Fibroblast of mammary gland (primary cell): Measurements from ENCODE around the gene KDF1.

Experiments used
- DNase-seq: peaks from one replicate; pipeline ENCODE4 v3.0.0-alpha.2; 2010; ENCODE audit warnings: low read depth
- H3K4me3 ChIP-seq: 2 replicates; pipeline ENCODE4 v1.5.1; 2011; ENCODE audit warnings: low read depth, mild to moderate bottlenecking, low read length, moderate library complexity; ENCODE audit not compliant: control insufficient read depth
- TF ChIP-seq, protein P1 (sequence below): conservative IDR thresholded peaks from 2 replicates; pipeline ENCODE4 v1.5.1; 2011; ENCODE audit warnings: low read depth, low read length, inconsistent platforms; ENCODE audit not compliant: control insufficient read depth, insufficient read depth

The KDF1 gene

DNA sequence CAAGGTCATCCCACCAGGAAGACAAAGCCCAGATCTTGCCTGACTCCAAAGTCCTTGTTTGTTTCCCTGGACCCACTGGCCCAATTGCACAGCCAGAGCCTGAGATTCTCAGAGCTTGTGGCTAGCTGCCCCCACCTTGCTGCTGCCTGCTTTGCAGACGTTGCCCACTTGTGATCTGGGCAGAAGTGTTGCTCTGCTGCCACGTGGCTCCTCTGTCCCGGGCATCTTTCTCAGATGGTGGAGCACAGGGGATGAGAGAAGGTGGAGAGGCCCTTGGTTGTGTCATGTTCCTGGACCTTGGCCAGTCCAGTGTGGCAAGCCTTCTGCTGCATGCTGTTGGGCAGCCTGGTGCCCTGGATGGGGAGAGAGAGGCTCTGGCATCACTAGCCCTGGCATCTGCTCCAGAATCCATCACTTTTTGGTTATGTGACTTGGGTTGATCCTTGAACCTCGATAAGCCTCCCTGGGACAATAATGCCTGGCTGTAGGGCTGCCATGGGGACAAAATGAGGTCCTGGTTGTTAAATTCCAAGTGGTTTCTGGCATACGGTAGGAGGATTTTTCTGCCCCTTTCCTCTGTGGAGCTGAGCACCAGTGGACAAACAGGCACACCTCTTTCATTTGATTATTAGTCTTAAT, 44.9 kb downstream of the KDF1 start:
- TF ChIP-seq, protein P1, sequence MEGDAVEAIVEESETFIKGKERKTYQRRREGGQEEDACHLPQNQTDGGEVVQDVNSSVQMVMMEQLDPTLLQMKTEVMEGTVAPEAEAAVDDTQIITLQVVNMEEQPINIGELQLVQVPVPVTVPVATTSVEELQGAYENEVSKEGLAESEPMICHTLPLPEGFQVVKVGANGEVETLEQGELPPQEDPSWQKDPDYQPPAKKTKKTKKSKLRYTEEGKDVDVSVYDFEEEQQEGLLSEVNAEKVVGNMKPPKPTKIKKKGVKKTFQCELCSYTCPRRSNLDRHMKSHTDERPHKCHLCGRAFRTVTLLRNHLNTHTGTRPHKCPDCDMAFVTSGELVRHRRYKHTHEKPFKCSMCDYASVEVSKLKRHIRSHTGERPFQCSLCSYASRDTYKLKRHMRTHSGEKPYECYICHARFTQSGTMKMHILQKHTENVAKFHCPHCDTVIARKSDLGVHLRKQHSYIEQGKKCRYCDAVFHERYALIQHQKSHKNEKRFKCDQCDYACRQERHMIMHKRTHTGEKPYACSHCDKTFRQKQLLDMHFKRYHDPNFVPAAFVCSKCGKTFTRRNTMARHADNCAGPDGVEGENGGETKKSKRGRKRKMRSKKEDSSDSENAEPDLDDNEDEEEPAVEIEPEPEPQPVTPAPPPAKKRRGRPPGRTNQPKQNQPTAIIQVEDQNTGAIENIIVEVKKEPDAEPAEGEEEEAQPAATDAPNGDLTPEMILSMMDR: no peak
- DNase-seq: no peak
- H3K4me3 ChIP-seq: no peak overlapping the region

DNA sequence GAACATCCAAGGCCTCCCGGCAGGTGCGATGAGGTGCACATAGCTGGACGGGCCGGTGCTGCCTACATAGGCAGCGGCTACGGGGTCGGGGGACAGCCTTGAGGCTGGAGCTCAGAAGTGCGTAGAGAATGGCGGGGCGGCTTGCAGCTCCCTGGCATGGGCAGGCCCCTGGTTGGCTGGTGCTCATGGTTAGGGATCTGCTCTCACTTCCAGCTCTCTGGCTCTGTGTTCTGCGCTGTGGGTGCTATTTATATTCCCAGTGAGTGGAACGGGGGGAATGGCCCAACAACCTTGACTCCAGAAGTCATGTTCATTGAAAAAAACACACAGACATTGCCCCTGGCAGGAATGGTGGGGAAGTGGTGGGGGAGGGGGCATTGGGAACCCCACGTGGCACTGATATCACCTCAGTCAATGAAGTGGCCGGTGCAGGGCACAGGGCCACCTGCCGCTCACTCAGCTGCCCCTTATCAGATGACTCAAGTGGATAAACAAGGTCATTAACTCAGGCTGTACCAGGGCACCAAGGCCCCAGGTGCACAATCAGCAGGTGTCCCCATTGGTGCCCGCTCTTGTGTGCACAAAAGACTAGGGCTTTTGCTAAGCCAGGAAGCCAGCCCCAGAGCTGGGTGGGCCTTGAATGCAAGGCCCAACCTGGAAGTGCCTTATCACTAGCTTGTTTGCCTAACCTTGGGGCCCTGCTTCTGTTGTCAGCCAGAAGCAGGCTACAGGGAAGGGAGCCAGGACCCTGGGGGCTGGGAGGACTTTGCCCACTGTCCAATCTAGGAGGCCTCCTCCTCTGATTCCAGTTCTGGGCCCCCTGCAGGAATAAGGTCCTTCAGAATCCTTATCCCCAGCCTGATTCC, 46.3 kb downstream of the KDF1 start, which contains the start of gene NR0B2:
NR0B2 (minus strand) TSS at position 222 of the 866 bp plus-strand sequence; CDS start at position 187, 35 bp downstream.
- DNase-seq: no peak

DNA sequence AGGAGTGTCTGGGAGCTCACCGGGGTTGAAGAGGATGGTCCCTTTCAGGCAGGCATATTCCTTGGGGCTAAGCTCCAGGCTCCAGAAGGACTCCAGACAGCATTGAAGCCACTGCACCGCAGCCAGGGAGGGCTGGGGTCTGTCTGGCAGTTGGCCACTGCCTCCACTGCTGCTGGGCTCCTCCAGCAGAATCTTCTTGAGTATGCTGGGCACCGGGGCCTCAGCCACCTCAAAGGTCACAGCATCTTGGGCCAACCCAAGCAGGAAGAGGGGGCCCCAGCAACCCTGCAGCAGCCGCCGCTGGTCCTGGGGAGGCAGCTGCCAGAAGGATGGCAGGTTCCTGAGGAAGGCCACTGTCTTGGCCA, 46.9 kb downstream of the KDF1 start:
- no peak overlapping the region for H3K4me3 ChIP-seq
- TF ChIP-seq, protein P1: no peak
- no peak for DNase-seq

More for the DNA sequence above, 46.3 kb downstream of the KDF1 start, which contains the start of gene NR0B2:
- TF ChIP-seq, protein P1: no peak
- no peak within 1 kb of the TSS for H3K4me3 ChIP-seq

DNA sequence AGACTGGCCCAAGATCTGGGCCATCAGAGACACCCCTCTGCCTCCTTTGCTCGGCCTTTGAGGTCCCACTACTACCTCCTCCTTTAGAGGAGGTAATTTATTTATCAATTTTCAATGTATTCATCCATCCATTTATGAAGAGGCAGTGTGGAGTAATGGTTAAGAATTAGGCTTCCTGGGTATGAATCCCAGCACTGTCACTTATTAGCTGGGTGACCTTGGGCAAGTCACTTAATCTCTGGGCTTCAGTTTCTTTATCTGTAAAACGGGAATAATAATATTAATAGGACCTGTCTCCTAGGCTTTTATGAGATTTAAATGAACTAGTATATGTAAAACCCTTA, 48.1 kb downstream of the KDF1 start:
- no peak overlapping the region for H3K4me3 ChIP-seq
- no peak for DNase-seq
- TF ChIP-seq, protein P1: no peak

GRCh38 chr1:26911399-26912146, 48.7 kb downstream of the KDF1 start:
- TF ChIP-seq, protein P1: no peak
- DNase-seq: no peak
- no peak overlapping the region for H3K4me3 ChIP-seq

DNA sequence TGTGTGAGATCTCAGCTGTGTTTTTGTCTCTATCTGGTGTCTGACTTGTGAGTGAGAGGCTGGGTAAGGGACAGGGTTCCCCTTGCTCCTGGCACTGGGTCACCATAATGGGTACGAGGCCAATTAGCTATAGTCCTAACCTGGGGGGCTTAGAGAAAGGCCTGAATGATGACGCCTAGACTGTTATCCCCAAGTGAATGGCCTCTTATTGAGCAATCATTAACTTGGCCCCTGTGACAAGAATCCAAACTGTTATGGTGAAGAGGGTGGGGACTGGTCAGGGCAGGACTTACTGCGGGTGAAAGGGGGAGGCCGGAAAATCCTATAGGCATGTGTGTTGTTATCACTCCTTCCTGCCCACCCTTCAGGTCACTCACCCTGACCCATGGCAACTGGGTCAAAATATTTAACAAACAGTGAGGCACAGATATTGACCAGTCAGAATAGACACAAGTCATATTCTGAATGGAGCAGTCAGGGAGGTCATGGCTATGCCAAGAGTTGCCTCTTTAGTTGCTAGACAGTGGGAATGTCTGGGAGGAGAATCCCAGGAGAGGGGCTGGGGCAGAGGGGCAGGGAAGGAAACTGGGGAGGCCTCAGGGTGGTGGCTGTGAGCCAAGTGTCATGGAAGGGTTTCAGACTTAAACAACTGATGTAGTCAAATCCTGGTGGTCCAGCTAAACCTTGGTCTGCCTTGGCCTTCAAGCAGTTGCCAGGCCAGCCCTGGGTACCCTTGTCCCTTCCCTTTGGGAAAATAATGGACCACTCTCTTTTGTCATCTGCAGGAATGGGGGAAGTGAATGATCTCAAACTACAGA, 49.7 kb downstream of the KDF1 start:
- TF ChIP-seq, protein P1: no peak
- no peak for DNase-seq
- no peak overlapping the region for H3K4me3 ChIP-seq
